Measurements from ENCODE around the gene WHRN.

GRCh38 chr9:114370968-114371320, 134.3 kb downstream of the WHRN start:
- TF ChIP-seq CTCF (optimal IDR thresholded peaks at IDR 0.05 in 1 of 3, IDR thresholded peaks at IDR 0.05 in 1 of 3, conservative IDR thresholded peaks at IDR 0.05 in 1 of 3; ENCODE audit: extremely low read depth in 1 of 3, insufficient read depth in 2 of 3, low read length in 3 of 3) (no peak), EZH2 (IDR thresholded peaks at IDR 0.05; ENCODE audit: low read length) (no peak)

Measured in keratinocyte (primary cell).